ENCODE results near the gene PTGR2.
"Not testable (repeated sequence)": the region's sequence is repeated elsewhere in the genome, so short reads cannot be mapped to it uniquely, and the experiment has no call there.

The PTGR2 gene

GRCh38 chr14:73833530-73834260 is 17.9 kb upstream of the PTGR2 start:
- peak; percentile 79 for DNase-seq

- DNase-seq = no peak
These were observed 17.4 kb upstream of the PTGR2 start for GRCh38 chr14:73834261-73834625.

GRCh38 chr14:73838293-73839034 is 13.2 kb upstream of the PTGR2 start:
- not testable (repeated sequence) for DNase-seq

- no peak for DNase-seq
These were observed 9.4 kb upstream of the PTGR2 start for GRCh38 chr14:73842201-73842600.

- no peak for DNase-seq
These were observed 8.8 kb upstream of the PTGR2 start for GRCh38 chr14:73842851-73843250.

GRCh38 chr14:73843296-73843695 is 8.3 kb upstream of the PTGR2 start:
- DNase-seq = no peak

GRCh38 chr14:73846947-73847346 is 4.7 kb upstream of the PTGR2 start:
- DNase-seq = no peak

GRCh38 chr14:73851000-73851399 is 631 bp upstream of the PTGR2 start:
- DNase-seq = no peak

GRCh38 chr14:73859145-73859544 is 7.5 kb downstream of the PTGR2 start:
- DNase-seq = no peak

- DNase-seq = no peak
These were observed 9.4 kb downstream of the PTGR2 start for GRCh38 chr14:73861073-73861472.

GRCh38 chr14:73862480-73862879 is 10.8 kb downstream of the PTGR2 start:
- DNase-seq = no peak

- no peak for DNase-seq
These were observed 11.6 kb downstream of the PTGR2 start for GRCh38 chr14:73863209-73863608.

GRCh38 chr14:73865534-73866113 is 14.0 kb downstream of the PTGR2 start:
- no peak for DNase-seq

- not testable (repeated sequence) for DNase-seq
These were observed 18.1 kb downstream of the PTGR2 start for GRCh38 chr14:73869754-73870153.

- DNase-seq = no peak
These were observed 19.0 kb downstream of the PTGR2 start for GRCh38 chr14:73870525-73871235.

- DNase-seq = no peak
These were observed 22.0 kb downstream of the PTGR2 start for GRCh38 chr14:73873660-73874059.

GRCh38 chr14:73877790-73878189 is 26.2 kb downstream of the PTGR2 start:
- no peak for DNase-seq

- no peak for DNase-seq
These were observed 26.8 kb downstream of the PTGR2 start for GRCh38 chr14:73878436-73878835.

- DNase-seq = no peak
These were observed 27.4 kb downstream of the PTGR2 start for GRCh38 chr14:73879027-73879426.

GRCh38 chr14:73884438-73885190 is 33.0 kb downstream of the PTGR2 start:
- no peak for DNase-seq

- DNase-seq = peak; percentile 95
These were observed 35.1 kb downstream of the PTGR2 start, which contains the start of gene ZNF410 for GRCh38 chr14:73886449-73887317. TSS of gene ZNF410 (plus strand) at chr14:73886859. CDS start at chr14:73892176, 5,317 bp downstream.

GRCh38 chr14:73887318-73887616 is 35.6 kb downstream of the PTGR2 start:
- no peak for DNase-seq
